ENCODE results near the gene FOXK2.

The FOXK2 gene

GRCh38 chr17:82609655-82610054, 90.1 kb downstream of the FOXK2 start:
- H3K4me3 ChIP-seq (ENCODE audit: low read depth, low read length): no peak overlapping the region
- no peak for DNase-seq (ENCODE audit: low read depth)
- no peak for TF ChIP-seq MYC (IDR thresholded peaks at IDR 0.05; ENCODE audit: low read depth, low read length)
- no peak for TF ChIP-seq MAX (IDR thresholded peaks at IDR 0.05; ENCODE audit: low read depth, low read length)
- TF ChIP-seq CTCF (IDR thresholded peaks at IDR 0.05; ENCODE audit: low read depth, low read length): no peak
- no peak for TF ChIP-seq POLR2A (IDR thresholded peaks at IDR 0.05; ENCODE audit: extremely low read depth, insufficient read length)

- DNase-seq (ENCODE audit: low read depth): no peak
- TF ChIP-seq CTCF (IDR thresholded peaks at IDR 0.05; ENCODE audit: low read depth, low read length) (no peak), MAX (IDR thresholded peaks at IDR 0.05; ENCODE audit: low read depth, low read length) (no peak), MYC (IDR thresholded peaks at IDR 0.05; ENCODE audit: low read depth, low read length) (no peak), POLR2A (IDR thresholded peaks at IDR 0.05; ENCODE audit: extremely low read depth, insufficient read length) (no peak)
- H3K4me3 ChIP-seq (ENCODE audit: low read depth, low read length): no peak overlapping the region
Measured at GRCh38 chr17:82611140-82612058, 91.9 kb downstream of the FOXK2 start.

- DNase-seq (ENCODE audit: low read depth): no peak
- no peak overlapping the region for H3K4me3 ChIP-seq (ENCODE audit: low read depth, low read length)
- TF ChIP-seq MAX (IDR thresholded peaks at IDR 0.05; ENCODE audit: low read depth, low read length) (no peak), CTCF (IDR thresholded peaks at IDR 0.05; ENCODE audit: low read depth, low read length) (no peak), POLR2A (IDR thresholded peaks at IDR 0.05; ENCODE audit: extremely low read depth, insufficient read length) (no peak), MYC (IDR thresholded peaks at IDR 0.05; ENCODE audit: low read depth, low read length) (no peak)
Measured at GRCh38 chr17:82613283-82614094, 94.0 kb downstream of the FOXK2 start.

- DNase-seq (ENCODE audit: low read depth): no peak
- TF ChIP-seq POLR2A (IDR thresholded peaks at IDR 0.05; ENCODE audit: extremely low read depth, insufficient read length): no peak
- no peak for TF ChIP-seq MAX (IDR thresholded peaks at IDR 0.05; ENCODE audit: low read depth, low read length)
- TF ChIP-seq CTCF (IDR thresholded peaks at IDR 0.05; ENCODE audit: low read depth, low read length): no peak
- TF ChIP-seq MYC (IDR thresholded peaks at IDR 0.05; ENCODE audit: low read depth, low read length): no peak
- H3K4me3 ChIP-seq (ENCODE audit: low read depth, low read length): no peak overlapping the region
Measured at GRCh38 chr17:82614095-82614631, 94.6 kb downstream of the FOXK2 start.

GRCh38 chr17:82615084-82616020, 95.8 kb downstream of the FOXK2 start:
- TF ChIP-seq CTCF (IDR thresholded peaks at IDR 0.05; ENCODE audit: low read depth, low read length) (no peak), POLR2A (IDR thresholded peaks at IDR 0.05; ENCODE audit: extremely low read depth, insufficient read length) (no peak), MAX (IDR thresholded peaks at IDR 0.05; ENCODE audit: low read depth, low read length) (no peak), MYC (IDR thresholded peaks at IDR 0.05; ENCODE audit: low read depth, low read length) (no peak)
- DNase-seq (ENCODE audit: low read depth): peak; percentile 26
- H3K4me3 ChIP-seq (ENCODE audit: low read depth, low read length): no peak overlapping the region

All from NB4 (cell line).